MCF 10A (cell line): Measurements from ENCODE around the gene SP6. TPM values are rescaled to one million over a fixed set of nuclear protein-coding genes. Genes with fewer than 3 reads are reported as not detected.

Experiments
- BruUV-seq: library from RNA; stranded (reverse); fragments of 400-500 nt; replicated peaks from 2 replicates; lab custom pipeline; 2021; lab: Mats Ljungman, UMichigan
- CTCF ChIA-PET: fragments of 300-600 bp; sonication (Branson Sonifier 250); formaldehyde crosslinking; extraction: SDS; loops from one replicate; lab custom pipeline; 2021; ENCODE audit warnings: antibody characterized with exemption, inconsistent platforms; lab: Yijun Ruan, JAX
- POLR2A ChIA-PET: fragments of 300-600, 350-650 bp; sonication (Branson Sonifier 250); formaldehyde crosslinking; extraction: SDS; loops from one replicate; lab custom pipeline; 2020; ENCODE audit warnings: antibody characterized with exemption, inconsistent platforms; lab: Yijun Ruan, JAX
- DNase-seq: peaks from one replicate; pipeline ENCODE4 v3.0.0-alpha.2; 2018; ENCODE audit not compliant: unreplicated experiment
- H3K27ac Mint-ChIP-seq: one replicate; pipeline ENCODE4 v1.8.0; 2022; ENCODE audit warnings: mild to moderate bottlenecking, low read depth, mixed read lengths; ENCODE audit not compliant: unreplicated experiment
- H3K27me3 Mint-ChIP-seq: one replicate; pipeline ENCODE4 v1.8.0; 2022; ENCODE audit warnings: mixed read lengths; ENCODE audit not compliant: insufficient read depth, unreplicated experiment
- H3K36me3 Mint-ChIP-seq: one replicate; pipeline ENCODE4 v1.8.0; 2022; ENCODE audit warnings: mild to moderate bottlenecking, moderate library complexity, mixed read lengths; ENCODE audit not compliant: insufficient read depth, unreplicated experiment
- H3K4me1 Mint-ChIP-seq: one replicate; pipeline ENCODE4 v1.8.0; 2022; ENCODE audit warnings: mixed read lengths; ENCODE audit not compliant: insufficient read depth, unreplicated experiment
- H3K4me3 Mint-ChIP-seq: one replicate; pipeline ENCODE4 v1.8.0; 2022; ENCODE audit warnings: mild to moderate bottlenecking, moderate library complexity, mixed read lengths; ENCODE audit not compliant: unreplicated experiment
- H3K9me3 Mint-ChIP-seq: one replicate; pipeline ENCODE4 v1.8.0; 2022; ENCODE audit warnings: mixed read lengths; ENCODE audit not compliant: unreplicated experiment
- intact Hi-C: fragments of 100-400 bp; cut with micrococcal nuclease; formaldehyde crosslinking; loops from 2 replicates; pipeline ENCODE4 v1.14.1; 2022
- total RNA-seq: library from RNA; stranded (reverse); gene quantifications from 2 replicates; pipeline ENCODE4 v1.2.3, GENCODE V29; 2022
- TF ChIP-seq, protein P1 (sequence below): fragments of 200-600 bp; IDR thresholded peaks from one replicate; pipeline ENCODE4 v1.8.0; 2022; ENCODE audit warnings: antibody characterized with exemption, mild to moderate bottlenecking; ENCODE audit not compliant: unreplicated experiment

SP6 gene
- total RNA-seq, 1 experiment from 2014 or later = 1.5 TPM

DNA sequence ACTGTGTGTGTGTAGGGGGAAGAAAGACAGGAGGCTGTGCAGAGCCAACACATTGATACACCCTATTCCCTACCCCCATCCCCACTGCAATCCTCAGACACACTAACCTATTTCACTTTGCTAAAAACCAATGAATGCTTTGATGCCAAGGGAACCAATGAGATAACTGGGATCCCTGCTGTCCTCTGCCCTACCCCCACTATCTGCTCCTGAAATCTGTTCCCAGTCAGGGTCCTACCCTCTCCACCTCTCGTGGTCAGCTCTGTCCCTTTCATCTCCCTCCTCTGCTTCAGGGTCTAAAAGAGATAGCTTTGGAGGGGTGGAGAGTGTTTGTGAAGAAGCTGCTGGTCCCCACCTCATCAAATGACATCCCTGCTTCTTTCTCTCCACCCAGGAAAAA lies 19.1 kb upstream of the SP6 start:
- Mint-ChIP-seq H3K4me1 (peaks cover 3% of the 10 kb centered on the region), H3K27ac (no peak overlapping the region), H3K36me3 (no peaks in the 10 kb centered on the region), H3K4me3 (no peak overlapping the region), H3K27me3 (peaks cover 24% of the 10 kb centered on the region), H3K9me3 (no peaks in the 10 kb centered on the region)
- POLR2A ChIA-PET = no interaction called here
- intact Hi-C loops = no loop called here
- TF ChIP-seq, protein P1, sequence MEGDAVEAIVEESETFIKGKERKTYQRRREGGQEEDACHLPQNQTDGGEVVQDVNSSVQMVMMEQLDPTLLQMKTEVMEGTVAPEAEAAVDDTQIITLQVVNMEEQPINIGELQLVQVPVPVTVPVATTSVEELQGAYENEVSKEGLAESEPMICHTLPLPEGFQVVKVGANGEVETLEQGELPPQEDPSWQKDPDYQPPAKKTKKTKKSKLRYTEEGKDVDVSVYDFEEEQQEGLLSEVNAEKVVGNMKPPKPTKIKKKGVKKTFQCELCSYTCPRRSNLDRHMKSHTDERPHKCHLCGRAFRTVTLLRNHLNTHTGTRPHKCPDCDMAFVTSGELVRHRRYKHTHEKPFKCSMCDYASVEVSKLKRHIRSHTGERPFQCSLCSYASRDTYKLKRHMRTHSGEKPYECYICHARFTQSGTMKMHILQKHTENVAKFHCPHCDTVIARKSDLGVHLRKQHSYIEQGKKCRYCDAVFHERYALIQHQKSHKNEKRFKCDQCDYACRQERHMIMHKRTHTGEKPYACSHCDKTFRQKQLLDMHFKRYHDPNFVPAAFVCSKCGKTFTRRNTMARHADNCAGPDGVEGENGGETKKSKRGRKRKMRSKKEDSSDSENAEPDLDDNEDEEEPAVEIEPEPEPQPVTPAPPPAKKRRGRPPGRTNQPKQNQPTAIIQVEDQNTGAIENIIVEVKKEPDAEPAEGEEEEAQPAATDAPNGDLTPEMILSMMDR = no peak
- CTCF ChIA-PET = interaction anchor here (1.1 to 1.7 kb wide), 2 partner anchors 11 to 21 kb away, joined by 5 read pairs; no protein-coding TSS in a partner anchor
- DNase-seq = no peak
- no TSS peak for BruUV-seq

DNA sequence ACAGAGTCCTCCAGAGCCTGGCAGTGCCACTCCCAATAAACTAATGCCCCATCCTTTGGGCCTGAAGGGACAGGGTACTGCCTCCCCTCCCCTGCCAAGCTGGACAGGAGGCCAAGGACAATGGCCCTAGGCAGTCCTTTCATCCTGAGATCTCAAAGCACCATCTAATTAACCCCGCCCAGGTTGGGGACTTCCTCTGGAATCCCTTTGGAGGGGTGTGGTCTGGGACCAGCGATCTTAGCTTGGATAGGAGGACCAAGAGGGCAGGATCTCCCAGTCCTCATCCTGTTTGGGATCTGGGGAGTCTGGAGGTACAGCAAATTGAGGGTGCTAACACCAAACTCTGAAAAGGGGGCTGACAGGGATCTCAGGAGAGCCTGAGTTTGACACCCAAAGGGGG lies 18.2 kb upstream of the SP6 start:
- H3K36me3 Mint-ChIP-seq = no peaks in the 10 kb centered on the region
- ChIA-PET CTCF (interaction anchor here (0.6 to 2.9 kb wide), 4 partner anchors 20 to 465 kb away, joined by 3 to 16 read pairs (median 4); partner anchors contain the start of gene SCRN2), POLR2A (no interaction called here)
- H3K27me3 Mint-ChIP-seq = peaks cover 24% of the 10 kb centered on the region
- no TSS peak for BruUV-seq
- TF ChIP-seq, protein P1 = no peak
- DNase-seq = no peak
- peaks cover 8% of the 10 kb centered on the region for H3K4me1 Mint-ChIP-seq
- no peak overlapping the region for H3K27ac Mint-ChIP-seq
- no peak overlapping the region for H3K4me3 Mint-ChIP-seq
- intact Hi-C loops = no loop called here
- no peaks in the 10 kb centered on the region for H3K9me3 Mint-ChIP-seq

DNA sequence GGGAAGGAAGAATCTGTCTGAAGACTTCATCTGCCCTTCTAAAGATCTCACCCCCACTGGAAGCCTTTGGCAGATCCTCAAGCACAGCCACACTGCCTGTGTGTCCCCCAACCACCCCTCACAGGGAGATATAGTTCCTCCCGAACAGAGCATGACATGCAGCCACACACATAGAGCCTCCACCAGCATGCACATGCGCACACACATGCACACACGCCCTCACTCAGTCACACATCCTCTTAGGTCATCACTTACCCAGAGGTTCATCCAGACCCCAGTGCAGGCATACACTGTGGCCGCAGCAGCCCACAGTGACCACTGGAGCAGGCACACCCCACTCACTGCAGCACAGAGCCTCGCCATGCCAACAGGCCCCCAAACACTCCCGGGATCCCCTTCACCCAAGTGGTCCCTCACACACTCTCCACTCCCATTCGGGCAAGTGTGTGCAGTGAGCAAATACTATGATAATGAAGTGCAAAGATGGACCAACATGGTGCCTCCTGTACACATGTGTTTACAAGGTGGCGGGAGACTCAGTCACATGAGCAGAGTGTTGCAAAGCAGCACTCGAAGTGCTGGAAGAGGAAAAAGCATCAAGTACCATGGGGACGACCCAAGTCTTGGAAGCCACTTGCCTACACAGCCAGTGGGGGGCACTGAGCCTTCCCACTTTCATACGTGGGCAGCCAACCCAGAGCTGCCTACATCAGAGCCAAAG lies 17.0 kb upstream of the SP6 start:
- Mint-ChIP-seq H3K36me3 (peaks cover 5% of the 10 kb centered on the region), H3K4me3 (no peak overlapping the region), H3K4me1 (peaks cover 13% of the 10 kb centered on the region), H3K27ac (no peak overlapping the region), H3K27me3 (peaks cover 24% of the 10 kb centered on the region), H3K9me3 (no peaks in the 10 kb centered on the region)
- ChIA-PET POLR2A (no interaction called here), CTCF (interaction anchor here (2.9 kb wide), 1 partner anchor 26 kb away, joined by 16 read pairs; the partner anchor contains the start of gene SCRN2)
- DNase-seq = no peak
- TF ChIP-seq, protein P1 = no peak
- BruUV-seq = no TSS peak
- intact Hi-C loops = no loop called here

DNA sequence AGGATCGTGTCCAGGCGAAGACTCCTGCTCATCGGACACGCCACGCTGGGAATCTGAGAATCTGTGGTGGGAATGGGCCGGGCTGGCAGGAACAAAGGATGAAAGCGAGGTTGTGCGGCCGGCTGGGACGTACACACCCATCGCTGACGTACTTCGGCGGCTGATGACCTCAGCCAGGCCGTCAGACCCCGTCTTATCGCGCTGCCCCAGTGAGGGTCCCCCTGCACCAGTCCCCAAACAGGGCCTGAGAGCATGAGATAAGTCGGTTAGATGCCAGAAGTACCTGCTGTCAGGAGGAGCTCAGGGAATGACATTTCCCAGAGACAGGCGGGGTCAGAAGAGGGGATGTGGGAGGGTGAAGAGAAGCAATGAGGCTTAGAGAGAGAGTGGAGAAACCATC lies 16.0 kb upstream of the SP6 start:
- Mint-ChIP-seq H3K9me3 (no peaks in the 10 kb centered on the region), H3K36me3 (peaks cover 7% of the 10 kb centered on the region), H3K4me3 (no peak overlapping the region), H3K27ac (no peak overlapping the region), H3K4me1 (peaks cover 21% of the 10 kb centered on the region), H3K27me3 (peaks cover 24% of the 10 kb centered on the region)
- intact Hi-C loops = no loop called here
- DNase-seq = no peak
- ChIA-PET CTCF (interaction anchor here (2.9 kb wide), 1 partner anchor 25 kb away, joined by 16 read pairs; the partner anchor contains the start of gene SCRN2), POLR2A (no interaction called here)
- BruUV-seq = no TSS peak
- TF ChIP-seq, protein P1 = no peak
